ENCODE results near the gene KCNN1. TPM values are rescaled to one million over a fixed set of nuclear protein-coding genes. Genes with fewer than 3 reads are reported as not detected.
"Not testable (repeated sequence)": the region's sequence is repeated elsewhere in the genome, so short reads cannot be mapped to it uniquely, and the experiment has no call there.

Gene KCNN1
- polyA plus RNA-seq (ENCODE audit: insufficient read length): 5.6 TPM
- long read RNA-seq, donor 1: 0 reads
- long read RNA-seq, donor 2: 0 reads
- long read RNA-seq, donor 3, partial matches to known transcripts: 0 of 2 reads
- long read RNA-seq, donor 3, other reads (novel, unspliced or antisense): 0 of 2 reads
- long read RNA-seq, donor 4: 0 reads
- long read RNA-seq, donor 5: 0 reads
- long read RNA-seq, donor 6: 0 reads
- long read RNA-seq, donor 7: 0 reads
- long read RNA-seq, donor 8: 0 reads

GRCh38 chr19:17966550-17967256 is at the start of gene KCNN1:
TSS of gene KCNN1 (plus strand) at chr19:17967107. CDS start at chr19:17973889, 6,782 bp downstream.
- DNase-seq: peak; percentile 19

- not testable (repeated sequence) for DNase-seq
These were observed 48.8 kb upstream of the KCNN1 start for GRCh38 chr19:17918151-17918550.

- not testable (repeated sequence) for DNase-seq
These were observed 47.8 kb upstream of the KCNN1 start for GRCh38 chr19:17919122-17919521.

- no peak for DNase-seq
These were observed 46.4 kb upstream of the KCNN1 start for GRCh38 chr19:17920527-17920926.

DNA sequence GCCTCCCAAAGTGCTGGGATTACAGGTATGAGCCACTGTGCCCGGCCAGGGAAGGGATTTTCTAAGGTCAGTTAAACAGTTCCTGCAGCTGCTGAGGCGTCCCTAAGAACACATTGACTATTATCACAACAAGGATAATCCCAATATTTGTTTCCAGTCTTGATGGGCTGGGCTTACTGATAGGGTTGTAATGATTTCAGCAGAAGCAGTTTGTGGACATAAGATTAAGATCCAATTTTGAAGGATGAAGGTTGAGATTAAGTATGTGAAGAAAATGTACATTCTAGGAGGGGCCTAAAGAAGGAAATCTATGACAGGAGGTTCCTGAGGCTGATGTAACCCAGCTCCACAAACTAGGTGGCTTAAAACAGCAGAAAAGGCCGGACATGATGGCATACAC is 44.8 kb upstream of the KCNN1 start:
- DNase-seq: no peak

- no peak for DNase-seq
These were observed 40.9 kb upstream of the KCNN1 start for GRCh38 chr19:17926044-17926443.

DNA sequence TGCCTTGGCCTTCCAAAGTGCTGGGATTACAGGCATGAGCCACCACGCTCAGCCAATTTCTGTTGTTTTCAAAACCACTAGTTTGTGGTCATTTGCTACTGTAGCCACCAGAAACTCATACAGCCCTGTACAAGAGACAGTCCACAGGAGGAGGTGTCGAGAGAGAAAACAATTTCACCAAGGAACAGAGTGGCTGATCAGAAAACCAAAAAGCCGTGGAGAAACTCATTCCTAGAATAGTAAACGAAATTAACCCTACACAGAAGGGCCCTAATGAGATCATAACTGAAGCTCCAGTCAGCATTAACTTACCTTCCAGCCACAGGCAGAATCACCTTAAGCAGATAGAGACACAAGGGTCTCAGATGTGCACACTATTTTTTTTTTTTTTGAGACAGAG is 37.9 kb upstream of the KCNN1 start:
- DNase-seq: no peak

GRCh38 chr19:17931532-17932191 is 35.2 kb upstream of the KCNN1 start:
- DNase-seq: no peak

- DNase-seq: peak; percentile 89
These were observed 34.2 kb upstream of the KCNN1 start, which contains the start of gene CCDC124 for GRCh38 chr19:17932485-17933338. TSS of gene CCDC124 (plus strand) at chr19:17933015. CDS start at chr19:17936421, 3,406 bp downstream.

DNA sequence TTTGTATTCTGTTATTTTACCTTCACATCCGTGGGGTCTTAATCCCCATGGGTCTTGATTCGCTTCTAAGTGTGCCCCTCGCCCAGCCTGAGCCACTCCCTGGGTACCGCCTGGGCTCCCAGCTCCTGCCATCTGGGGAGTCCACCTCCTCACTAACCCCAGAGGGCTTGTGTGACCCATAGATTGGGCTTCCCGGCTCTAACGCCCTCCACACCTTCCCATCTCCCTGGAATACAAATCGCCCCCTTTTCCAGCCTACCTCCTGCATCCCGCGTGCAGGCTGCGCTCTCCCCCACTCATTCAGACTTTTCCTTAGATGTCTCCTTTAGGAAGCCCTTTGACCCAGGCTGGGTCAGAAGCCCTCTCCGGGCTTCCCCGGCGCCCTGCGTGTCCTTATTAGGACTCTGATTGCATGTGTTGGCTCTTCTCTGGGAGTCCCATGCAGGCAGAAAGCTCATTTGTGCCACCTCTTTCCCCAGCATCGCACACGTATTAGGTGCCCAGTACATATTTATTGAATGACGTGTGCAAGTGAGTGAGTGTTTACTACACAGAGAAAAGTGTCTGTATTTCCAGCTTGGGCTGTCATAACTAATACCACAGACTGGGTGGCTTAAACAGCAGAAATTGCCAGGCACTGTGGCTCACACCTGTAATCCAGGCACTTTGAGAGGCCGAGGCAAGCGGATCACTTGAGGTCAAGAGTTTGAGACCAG is 33.3 kb upstream of the KCNN1 start:
- no peak for DNase-seq

DNA sequence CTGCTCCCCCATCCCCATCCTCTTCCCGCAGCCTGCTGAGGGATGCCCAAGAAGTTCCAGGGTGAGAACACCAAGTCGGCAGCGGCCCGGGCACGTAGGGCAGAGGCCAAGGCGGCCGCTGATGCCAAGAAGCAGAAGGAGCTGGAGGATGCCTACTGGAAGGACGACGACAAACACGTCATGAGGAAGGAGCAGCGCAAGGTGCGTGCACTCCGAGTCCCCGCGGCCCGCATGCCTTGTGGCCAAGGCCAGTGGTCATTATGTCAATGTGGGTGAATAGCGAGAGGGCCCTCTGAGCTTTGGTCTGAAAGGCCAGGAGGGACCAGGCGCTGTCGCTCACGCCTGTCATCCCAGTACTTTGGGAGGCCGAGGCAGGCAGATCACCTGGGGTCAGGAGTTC is 30.5 kb upstream of the KCNN1 start:
- no peak for DNase-seq

DNA sequence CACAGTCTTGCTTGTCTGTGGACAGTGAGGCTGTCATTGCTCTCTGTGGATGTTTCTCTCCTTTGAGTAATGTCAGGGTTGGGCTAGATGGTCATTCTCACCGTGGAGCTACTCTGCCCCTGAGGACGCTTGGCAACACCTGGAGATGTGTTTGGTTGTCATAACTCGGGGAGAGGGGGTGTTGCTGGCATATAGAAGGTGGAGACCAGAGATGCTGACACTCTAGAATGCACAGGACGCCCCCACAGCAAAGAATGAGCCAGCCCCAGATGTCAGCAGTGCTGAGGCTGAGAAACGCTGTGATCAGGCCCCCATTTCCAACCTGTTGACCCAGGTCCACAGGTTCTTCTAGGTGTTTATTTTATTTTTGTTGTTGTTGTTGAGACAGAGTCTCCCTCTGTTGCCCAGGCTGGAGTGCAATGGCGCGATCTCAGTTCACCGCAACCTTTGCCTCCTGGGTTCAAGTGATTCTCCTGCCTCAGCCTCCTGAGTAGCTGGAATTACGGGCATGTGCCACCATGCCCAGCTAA is 29.5 kb upstream of the KCNN1 start:
- no peak for DNase-seq

- peak; percentile 60 for DNase-seq
These were observed 28.6 kb upstream of the KCNN1 start for GRCh38 chr19:17938092-17938845.

GRCh38 chr19:17942181-17942580 is 24.7 kb upstream of the KCNN1 start:
- DNase-seq: no peak

DNA sequence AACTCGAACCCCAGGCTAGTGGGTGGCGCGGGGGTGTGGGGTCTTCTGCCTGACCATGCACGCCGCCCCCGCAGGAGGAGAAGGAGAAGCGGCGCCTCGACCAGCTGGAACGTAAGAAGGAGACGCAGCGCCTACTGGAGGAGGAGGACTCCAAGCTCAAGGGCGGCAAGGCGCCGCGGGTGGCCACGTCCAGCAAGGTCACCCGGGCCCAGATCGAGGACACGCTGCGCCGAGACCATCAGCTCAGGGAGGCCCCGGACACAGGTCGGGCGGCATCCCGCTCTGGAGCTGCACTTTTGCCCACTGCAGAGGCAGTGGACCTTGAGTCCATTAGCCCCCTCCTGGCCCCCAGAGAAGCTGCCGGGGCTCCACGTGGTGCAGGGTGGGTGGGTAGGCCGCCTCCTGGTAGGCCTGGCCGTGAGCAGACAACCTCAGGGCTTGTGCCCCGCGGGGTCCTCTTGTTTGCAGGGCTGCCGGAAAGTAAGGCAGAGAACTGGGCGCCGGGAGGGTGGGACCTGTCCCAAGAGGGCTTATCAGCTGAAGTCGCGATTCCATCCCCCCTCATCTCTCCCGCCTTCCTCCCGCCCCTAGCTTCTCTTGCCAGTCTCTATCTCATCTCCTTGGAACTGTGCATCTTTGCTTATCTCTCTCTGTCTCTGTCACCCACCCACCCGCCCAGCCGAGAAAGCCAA is 24.2 kb upstream of the KCNN1 start:
- DNase-seq: peak; percentile 46

- DNase-seq: peak; percentile 31
These were observed 23.4 kb upstream of the KCNN1 start for GRCh38 chr19:17943274-17944221.

- no peak for DNase-seq
These were observed 22.6 kb upstream of the KCNN1 start for GRCh38 chr19:17944301-17944700.

DNA sequence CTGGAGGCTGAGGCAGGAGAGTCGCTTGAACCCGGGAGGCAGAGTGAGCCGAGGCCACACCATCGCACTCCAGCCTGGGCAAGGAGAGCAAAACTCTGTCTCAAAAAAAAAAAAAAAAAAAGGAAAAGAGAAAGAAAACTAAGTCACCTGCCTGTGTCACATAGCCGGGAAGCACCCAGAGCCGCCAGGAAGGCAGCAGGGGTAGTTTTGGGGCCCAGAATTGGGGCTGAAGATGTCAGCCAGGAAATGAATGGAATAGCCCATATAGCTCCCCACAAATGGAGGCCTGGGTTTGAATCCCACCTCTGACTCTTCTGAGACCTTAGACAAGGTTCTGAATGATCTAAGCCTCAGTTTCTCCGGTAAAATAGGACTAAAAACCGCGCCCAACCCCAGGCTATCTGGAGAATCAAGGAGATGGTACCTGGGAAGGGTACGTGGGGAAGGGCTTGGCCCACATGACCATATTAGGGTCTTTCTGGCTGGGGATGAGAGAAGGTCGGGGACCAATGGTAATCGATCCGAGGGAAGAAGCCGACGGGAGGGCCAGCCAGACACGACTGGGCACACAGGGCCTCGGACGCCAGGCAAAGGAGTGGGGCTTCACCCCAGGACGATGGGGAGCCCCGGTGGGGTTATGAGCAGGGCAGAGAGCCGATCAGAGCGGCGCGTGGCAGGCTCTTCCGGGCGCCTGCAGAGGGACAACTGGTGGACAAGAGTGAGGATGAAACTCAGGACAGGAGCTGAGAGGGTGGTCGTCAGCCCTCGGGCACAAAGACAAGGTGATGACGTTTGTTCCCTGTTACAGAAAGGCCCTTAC is 19.7 kb upstream of the KCNN1 start:
- DNase-seq: no peak

Measured in left kidney (tissue), 8 donors.